ENCODE measurements around the gene AGBL4.
A peak's percentile ranks its signal among the peaks of the same experiment; 100 is the strongest.

Gene AGBL4

GRCh38 chr1:48692235-48692634 is 1331.5 kb downstream of the AGBL4 start:
- no peak for TF ChIP-seq CTCF (IDR thresholded peaks at IDR 0.05; ENCODE audit: low read depth, low read length, missing control alignments)
- H3K4me3 ChIP-seq (ENCODE audit: low read depth, low read length), result no peak overlapping the region
- DNase-seq (ENCODE audit: low read depth), result no peak

GRCh38 chr1:48691429-48692001 is 1332.2 kb downstream of the AGBL4 start:
- no peak overlapping the region for H3K4me3 ChIP-seq (ENCODE audit: low read depth, low read length)
- no peak for TF ChIP-seq CTCF (IDR thresholded peaks at IDR 0.05; ENCODE audit: low read depth, low read length, missing control alignments)
- no peak for DNase-seq (ENCODE audit: low read depth)

GRCh38 chr1:48688102-48688760 is 1335.5 kb downstream of the AGBL4 start:
- peak; percentile 65 for TF ChIP-seq CTCF (IDR thresholded peaks at IDR 0.05; ENCODE audit: low read depth, low read length, missing control alignments)
- H3K4me3 ChIP-seq (ENCODE audit: low read depth, low read length), result no peak overlapping the region
- no peak for DNase-seq (ENCODE audit: low read depth)

- H3K4me3 ChIP-seq (ENCODE audit: low read depth, low read length), result no peak overlapping the region
- TF ChIP-seq CTCF (IDR thresholded peaks at IDR 0.05; ENCODE audit: low read depth, low read length, missing control alignments), result no peak
- no peak for DNase-seq (ENCODE audit: low read depth)
Measured at GRCh38 chr1:48687282-48688045, 1336.3 kb downstream of the AGBL4 start.

- no peak for TF ChIP-seq CTCF (IDR thresholded peaks at IDR 0.05; ENCODE audit: low read depth, low read length, missing control alignments)
- H3K4me3 ChIP-seq (ENCODE audit: low read depth, low read length), result no peak overlapping the region
- DNase-seq (ENCODE audit: low read depth), result no peak
Measured at GRCh38 chr1:48686159-48686558, 1337.6 kb downstream of the AGBL4 start.

GRCh38 chr1:48684381-48684780 is 1339.4 kb downstream of the AGBL4 start:
- no peak for TF ChIP-seq CTCF (IDR thresholded peaks at IDR 0.05; ENCODE audit: low read depth, low read length, missing control alignments)
- DNase-seq (ENCODE audit: low read depth), result no peak

More at GRCh38 chr1:48684381-48684780, 1339.4 kb downstream of the AGBL4 start:
- H3K4me3 ChIP-seq (ENCODE audit: low read depth, low read length), result no peak overlapping the region
